Inflammatory macrophage treated with lipopolysaccharide for 4 hours (primary cell): ENCODE results near the gene PTCD1.
"Not testable (repeated sequence)": the region's sequence is repeated elsewhere in the genome, so short reads cannot be mapped to it uniquely, and the experiment has no call there.

Experiments
- DNase-seq: peaks from one replicate; pipeline ENCODE4 v3.0.0-alpha.2; 2020

PTCD1 gene

GRCh38 chr7:99407872-99408378 lies 30.7 kb downstream of the PTCD1 start:
- DNase-seq, result peak; percentile 48

DNA sequence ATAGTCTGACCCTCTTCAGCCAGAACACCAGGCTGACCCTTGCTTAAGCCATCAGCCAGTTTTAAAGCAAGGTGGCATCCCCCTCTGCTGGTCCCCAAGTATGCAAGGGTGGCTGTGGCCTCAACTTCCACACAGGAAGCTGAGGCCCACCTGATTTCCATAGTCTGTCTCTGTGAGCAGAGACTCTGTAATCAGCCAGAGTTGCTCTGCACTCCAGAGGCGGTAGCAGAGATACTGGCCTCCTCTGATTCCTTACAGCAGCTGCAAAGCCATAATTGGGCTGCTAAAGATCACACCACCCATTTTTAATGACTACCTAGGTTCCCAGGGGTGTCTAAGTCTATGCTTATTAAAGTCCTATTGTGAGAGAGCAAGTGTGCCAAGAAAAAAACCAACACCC lies 32.0 kb downstream of the PTCD1 start:
- DNase-seq, result no peak

DNA sequence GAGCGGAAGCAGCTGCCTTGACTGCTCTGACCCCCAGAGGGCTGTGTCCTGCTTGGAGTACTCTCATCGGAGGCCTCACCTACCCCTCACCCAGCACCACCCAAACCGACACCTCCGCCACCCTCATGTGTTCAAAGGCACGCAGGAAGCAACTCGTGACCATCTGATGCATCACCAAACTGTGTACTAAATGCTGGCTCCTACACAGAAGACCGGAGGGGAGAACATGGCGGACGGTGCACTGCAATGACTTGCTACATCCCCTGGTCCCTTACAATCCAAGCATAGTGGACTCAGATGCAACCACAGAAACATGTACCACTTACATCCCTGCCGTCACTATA lies 33.6 kb downstream of the PTCD1 start:
- DNase-seq, result no peak

DNA sequence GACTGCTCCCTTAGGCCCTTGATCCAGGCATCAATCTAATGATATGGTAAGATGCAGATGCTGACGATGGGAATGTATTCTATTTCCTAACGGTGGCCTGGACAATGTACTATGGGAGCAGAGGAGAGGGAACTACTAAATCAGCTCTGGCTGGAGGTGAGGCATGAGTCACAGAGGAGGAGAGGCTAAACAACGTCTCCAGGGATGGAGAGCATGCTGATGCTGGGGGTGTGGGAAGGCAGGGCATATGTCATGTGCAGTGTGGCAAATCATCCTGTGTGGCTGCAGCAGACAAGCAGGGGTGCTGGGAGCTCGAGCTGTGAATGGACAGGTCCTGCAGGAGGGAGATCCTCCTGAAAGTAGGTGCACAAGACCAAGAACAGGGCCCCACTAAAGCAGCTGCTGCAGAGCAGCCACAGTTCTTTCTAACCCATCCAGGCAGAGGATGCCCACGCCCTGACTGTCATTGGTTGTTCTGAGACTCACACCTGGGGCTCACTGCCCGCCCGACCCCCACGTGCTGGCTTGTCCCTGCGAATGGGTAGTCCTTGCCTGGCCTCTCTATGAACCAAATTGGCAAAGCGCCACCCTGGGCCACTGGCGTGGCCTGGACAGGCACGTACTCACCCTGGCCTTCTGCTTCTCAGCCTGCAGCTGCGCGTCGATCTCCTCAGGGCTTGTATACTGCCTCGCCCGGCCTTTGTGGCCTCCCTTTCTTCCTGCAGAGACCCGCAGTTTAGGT lies 34.2 kb downstream of the PTCD1 start:
- DNase-seq, result no peak

GRCh38 chr7:99403764-99404163 lies 34.8 kb downstream of the PTCD1 start:
- DNase-seq, result no peak

- no peak for DNase-seq
Measured at GRCh38 chr7:99402854-99403253, 35.7 kb downstream of the PTCD1 start.

DNA sequence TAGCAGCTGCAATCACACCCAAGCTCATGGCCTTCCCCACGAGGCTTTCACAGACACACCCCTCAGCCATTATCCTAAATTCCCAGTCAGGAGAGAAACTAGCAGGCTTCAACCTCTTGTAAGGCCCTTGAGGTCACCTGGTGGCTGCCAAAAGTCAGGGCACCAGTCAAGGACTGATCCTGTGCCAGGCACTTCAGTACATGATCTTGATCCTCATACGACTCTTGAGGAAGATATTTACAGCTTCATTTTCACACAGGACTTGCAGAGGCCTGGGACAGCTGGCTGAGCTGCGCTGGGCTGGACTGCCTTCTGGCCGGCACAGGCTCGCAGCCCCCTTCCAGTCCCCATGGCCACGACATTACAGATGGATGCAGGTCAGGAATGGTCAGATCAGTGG lies 39.0 kb downstream of the PTCD1 start:
- no peak for DNase-seq

DNA sequence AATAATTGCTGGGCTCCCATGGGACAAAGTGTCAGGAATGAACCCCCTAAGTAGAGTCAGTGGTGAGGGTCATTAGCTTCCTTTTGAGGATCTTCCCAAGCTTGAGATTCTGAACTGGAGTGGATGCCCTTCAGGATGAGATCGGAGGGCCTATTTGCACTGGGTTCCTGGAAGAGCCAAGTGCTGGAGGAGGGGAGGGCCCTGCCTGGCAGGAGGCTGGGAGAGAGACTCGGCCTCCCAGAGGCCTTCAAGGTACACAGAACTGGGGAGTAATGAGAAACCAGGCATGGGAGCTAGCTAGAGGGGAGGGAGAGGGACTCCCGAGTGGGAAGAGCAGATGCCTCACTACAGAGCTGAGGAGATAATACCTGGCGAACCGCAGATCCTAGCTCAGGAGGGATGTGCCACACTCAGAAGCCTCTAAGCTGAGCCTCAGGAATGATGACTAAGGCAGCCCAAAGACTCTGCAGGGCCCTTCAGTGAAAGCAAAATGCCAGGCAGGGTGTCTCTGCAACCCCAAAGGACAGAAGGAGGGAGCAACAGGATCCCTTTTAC lies 39.6 kb downstream of the PTCD1 start:
- DNase-seq, result no peak

GRCh38 chr7:99397297-99397983 lies 41.2 kb downstream of the PTCD1 start:
- DNase-seq, result no peak

DNA sequence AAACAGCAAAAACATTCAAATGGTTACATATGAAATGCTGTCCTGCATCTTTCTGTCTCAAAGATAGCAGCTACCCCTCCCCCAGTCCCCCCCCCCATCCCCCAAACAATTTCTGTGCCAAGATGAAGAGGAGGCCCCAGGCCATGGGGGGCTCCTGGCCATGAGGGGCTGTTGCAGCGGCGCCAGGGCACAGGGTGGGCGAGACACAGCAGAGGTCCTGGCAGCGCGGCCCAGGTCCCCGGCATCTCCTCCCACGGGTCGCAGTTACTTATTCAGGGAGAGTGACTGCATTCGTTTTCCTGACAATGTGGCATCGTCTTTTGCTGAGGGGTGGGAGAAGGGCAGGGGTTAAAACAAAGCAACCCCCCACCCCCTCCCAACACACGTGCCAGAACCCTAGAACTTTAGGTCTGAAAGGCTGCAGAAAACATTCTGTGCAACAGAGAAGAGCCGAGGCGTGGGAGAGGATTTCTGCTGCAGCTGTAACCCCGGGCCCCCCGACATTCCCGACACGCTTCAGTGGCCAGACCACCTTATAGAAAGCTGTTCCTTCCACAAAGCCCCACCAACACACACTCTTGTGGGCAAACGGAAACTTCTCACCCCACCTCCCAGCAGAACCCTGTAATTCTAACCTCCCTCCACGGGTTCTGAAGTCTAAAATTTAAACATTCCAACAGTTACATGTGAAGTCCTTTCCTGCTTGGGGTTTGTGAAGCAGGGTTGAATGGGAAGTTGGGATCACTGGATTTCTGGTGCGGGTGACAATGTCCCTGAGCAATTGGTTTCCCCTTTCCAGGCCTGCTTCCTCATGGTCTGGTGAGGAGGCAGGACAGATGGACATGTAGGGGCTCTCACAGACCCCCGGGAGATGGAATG lies 41.9 kb downstream of the PTCD1 start:
- no peak for DNase-seq

DNA sequence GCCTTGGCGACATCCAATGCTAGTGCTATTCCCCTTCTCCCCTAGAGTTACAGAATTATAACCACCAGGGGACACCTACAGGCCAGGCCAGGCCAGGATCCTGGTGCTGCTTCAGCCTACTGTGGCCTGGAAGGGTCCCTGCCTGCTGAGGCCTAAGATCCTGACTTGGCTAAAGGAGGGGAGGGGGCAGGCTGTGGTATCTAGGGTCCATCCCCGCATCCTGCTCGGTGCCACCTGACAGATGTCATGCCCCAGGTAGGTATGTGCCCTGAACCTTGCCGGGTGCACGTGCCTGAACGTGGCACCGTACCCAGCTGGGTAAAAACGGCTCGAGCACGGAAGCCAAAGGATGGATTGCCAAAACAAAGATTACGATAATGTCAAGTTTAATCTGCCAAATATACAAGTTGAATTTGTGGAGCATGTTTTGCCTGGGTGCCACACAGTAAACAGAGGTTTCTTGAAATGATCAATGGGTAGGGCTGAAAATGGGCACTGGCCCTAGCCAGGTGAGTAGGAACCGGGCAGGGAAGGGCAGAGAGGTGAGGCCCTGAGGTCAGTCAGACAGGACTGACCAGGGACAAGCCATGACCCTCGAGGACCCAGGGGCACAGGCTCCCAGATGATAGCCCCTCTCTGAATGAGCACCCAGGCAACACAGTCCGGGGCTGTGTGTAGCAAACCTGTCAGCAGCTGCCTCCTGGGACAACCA lies 42.8 kb downstream of the PTCD1 start:
- DNase-seq, result no peak

DNA sequence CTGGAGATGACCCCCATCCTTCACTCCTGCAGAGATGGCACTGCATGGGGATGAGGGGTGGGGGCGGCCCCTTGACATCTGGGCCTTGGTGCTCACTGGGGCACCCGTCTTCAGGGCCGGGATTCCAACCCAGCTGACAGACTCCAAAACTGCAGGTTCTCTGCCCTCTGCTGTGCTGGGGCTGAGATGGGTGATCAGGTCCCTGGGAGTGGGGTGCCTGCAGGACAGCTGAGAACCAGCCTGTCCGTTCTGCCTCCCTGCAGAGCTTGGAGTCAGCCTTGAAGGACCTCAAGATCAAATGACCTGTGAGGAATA lies 44.5 kb downstream of the PTCD1 start:
- no peak for DNase-seq

DNA sequence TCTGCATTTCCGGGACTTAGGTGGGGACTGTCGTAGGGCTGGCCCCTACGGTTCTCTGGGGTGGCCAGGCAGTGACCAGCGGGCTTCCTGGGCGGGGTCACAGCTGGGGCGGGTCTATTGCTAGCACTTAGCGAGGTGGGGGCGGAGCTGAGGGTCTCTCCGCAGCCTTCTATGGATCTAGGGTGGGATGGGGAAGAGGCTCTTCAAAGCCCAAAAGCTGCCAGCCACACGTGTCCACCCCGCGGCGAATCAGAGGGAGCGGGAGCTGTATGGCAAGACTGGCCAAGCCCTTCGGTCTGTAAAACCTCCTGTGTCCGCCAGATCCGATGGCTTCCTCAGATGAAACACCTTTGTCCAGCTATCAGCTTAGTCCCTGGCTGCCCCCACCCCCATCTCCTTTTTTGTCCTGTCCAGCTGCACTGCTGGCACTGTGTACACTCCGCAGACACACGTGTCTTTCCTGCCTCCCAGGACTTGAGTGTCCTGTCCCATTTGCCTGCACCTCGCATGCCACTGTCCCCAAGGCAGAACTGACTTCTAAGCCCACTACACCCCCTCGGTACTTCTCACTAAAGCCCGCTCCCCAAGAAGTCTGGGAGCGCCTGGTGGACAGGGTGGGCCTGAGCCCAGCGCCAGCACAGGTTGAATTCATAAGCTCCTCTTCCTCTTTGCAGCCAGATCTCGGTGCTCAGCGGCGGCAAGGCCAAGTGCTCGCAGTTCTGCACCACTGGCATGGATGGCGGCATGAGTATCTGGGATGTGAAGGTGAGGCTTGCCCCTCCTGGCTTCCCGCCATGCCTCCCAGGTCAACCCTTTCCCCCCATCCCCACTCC lies 45.0 kb downstream of the PTCD1 start:
- DNase-seq, result no peak

- peak; percentile 44 for DNase-seq
Measured at GRCh38 chr7:99392659-99393354, 45.8 kb downstream of the PTCD1 start.

GRCh38 chr7:99392046-99392445 lies 46.6 kb downstream of the PTCD1 start:
- no peak for DNase-seq

DNA sequence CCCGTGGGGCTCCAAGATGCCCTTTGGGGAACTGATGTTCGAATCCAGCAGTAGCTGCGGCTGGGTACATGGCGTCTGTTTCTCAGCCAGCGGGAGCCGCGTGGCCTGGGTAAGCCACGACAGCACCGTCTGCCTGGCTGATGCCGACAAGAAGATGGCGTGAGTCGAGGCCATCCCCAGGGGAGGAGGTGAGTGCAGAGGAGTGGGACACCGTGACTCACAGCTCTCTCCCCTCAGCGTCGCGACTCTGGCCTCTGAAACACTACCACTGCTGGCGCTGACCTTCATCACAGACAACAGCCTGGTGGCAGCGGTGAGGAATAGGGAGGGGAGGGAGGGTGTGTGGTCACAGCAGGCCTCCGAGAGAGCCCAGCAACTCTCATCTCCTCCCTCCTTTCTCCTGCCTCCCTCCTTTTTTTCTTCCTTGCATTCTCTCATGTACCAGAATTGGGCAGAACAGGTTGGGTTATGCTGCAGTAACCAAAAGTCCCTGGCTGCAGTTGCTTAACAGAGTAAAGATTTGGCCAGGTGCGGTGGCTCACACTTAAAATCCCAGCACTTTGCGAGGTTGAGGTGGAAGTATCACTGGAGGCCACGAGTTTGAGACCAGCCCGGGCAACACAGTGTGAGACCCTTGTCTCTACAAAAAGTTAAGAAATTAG lies 47.5 kb downstream of the PTCD1 start:
- no peak for DNase-seq

- no peak for DNase-seq
Measured at GRCh38 chr7:99389772-99390171, 48.8 kb downstream of the PTCD1 start.

DNA sequence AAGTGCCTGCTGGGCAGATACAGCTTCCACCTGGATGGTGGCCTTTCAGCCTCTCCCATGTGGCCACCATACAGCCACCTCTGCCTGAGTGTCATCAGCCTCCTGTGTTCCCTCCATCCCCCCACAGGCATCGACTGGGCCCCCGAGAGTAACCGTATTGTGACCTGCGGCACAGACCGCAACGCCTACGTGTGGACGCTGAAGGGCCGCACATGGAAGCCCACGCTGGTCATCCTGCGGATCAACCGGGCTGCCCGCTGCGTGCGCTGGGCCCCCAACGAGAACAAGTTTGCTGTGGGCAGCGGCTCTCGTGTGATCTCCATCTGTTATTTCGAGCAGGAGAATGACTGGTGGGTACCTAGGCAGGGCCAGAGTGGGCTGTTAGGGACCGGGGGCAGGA lies 50.7 kb downstream of the PTCD1 start:
- DNase-seq, result no peak

DNA sequence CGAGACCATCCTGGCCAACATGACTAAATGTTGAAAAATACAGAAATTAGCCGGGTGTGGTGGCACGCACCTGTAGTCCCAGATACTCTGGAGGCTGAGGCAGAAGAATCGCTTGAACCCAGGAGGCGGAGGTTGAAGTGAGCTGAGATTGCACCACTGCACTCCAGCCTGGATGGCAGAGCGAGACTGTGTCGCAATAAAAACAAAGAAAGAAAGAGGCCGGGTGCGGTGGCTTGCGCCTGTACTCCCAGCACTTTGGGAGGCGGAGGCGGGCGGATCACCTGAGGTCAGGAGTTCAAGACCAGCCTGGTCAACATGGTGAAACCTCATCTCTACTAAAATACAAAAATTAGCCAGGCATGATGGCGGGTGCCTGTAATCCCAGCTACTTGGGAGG lies 51.4 kb downstream of the PTCD1 start:
- not testable (repeated sequence) for DNase-seq

GRCh38 chr7:99386584-99387238 lies 51.9 kb downstream of the PTCD1 start:
- peak; percentile 72 for DNase-seq
